NCI-H1694 treated with DMSO at 0.1 percent for 48 hours (cell line): ENCODE measurements around the gene CCDC63.
A peak's percentile ranks its signal among the peaks of the same experiment; 100 is the strongest.

Source experiments
- DNase-seq: peaks from one replicate; lab custom pipeline; 2025; lab: John Stamatoyannopoulos, UW

The CCDC63 gene

GRCh38 chr12:110846615-110847566 lies at the start of gene CCDC63:
Gene CCDC63, plus strand, starts transcription at chr12:110846987. Its CDS starts 5,968 bp downstream, at chr12:110852955.
- DNase-seq, result no peak

- no peak for DNase-seq
These were observed 48.3 kb upstream of the CCDC63 start for GRCh38 chr12:110798461-110798860.

GRCh38 chr12:110802489-110802888 lies 44.3 kb upstream of the CCDC63 start:
- no peak for DNase-seq

GRCh38 chr12:110804406-110804805 lies 42.4 kb upstream of the CCDC63 start:
- DNase-seq, result no peak

- DNase-seq, result no peak
These were observed 39.1 kb upstream of the CCDC63 start for GRCh38 chr12:110807640-110808039.

- DNase-seq, result no peak
These were observed 37.6 kb upstream of the CCDC63 start for GRCh38 chr12:110809149-110809548.

GRCh38 chr12:110811972-110812371 lies 34.8 kb upstream of the CCDC63 start:
- DNase-seq, result no peak

GRCh38 chr12:110813285-110813684 lies 33.5 kb upstream of the CCDC63 start:
- no peak for DNase-seq

- no peak for DNase-seq
These were observed 33.0 kb upstream of the CCDC63 start for GRCh38 chr12:110813756-110814155.

- no peak for DNase-seq
These were observed 30.5 kb upstream of the CCDC63 start for GRCh38 chr12:110816248-110816647.

GRCh38 chr12:110816779-110817178 lies 30.0 kb upstream of the CCDC63 start:
- no peak for DNase-seq

GRCh38 chr12:110818511-110818910 lies 28.3 kb upstream of the CCDC63 start:
- no peak for DNase-seq

GRCh38 chr12:110819150-110819549 lies 27.6 kb upstream of the CCDC63 start:
- no peak for DNase-seq

GRCh38 chr12:110819646-110820045 lies 27.1 kb upstream of the CCDC63 start:
- no peak for DNase-seq

- no peak for DNase-seq
These were observed 24.9 kb upstream of the CCDC63 start for GRCh38 chr12:110821917-110822316.

- DNase-seq, result no peak
These were observed 23.9 kb upstream of the CCDC63 start for GRCh38 chr12:110822821-110823415.

- DNase-seq, result no peak
These were observed 22.4 kb upstream of the CCDC63 start for GRCh38 chr12:110824342-110824741.

GRCh38 chr12:110825530-110825929 lies 21.3 kb upstream of the CCDC63 start:
- DNase-seq, result no peak

- DNase-seq, result peak; percentile 79
These were observed 20.1 kb upstream of the CCDC63 start for GRCh38 chr12:110826592-110827200.

GRCh38 chr12:110829308-110829707 lies 17.5 kb upstream of the CCDC63 start:
- DNase-seq, result no peak

GRCh38 chr12:110836291-110836690 lies 10.5 kb upstream of the CCDC63 start:
- DNase-seq, result no peak

- no peak for DNase-seq
These were observed 5.8 kb upstream of the CCDC63 start for GRCh38 chr12:110841007-110841406.

- DNase-seq, result no peak
These were observed 2.7 kb upstream of the CCDC63 start for GRCh38 chr12:110844131-110844530.
